Glomerular endothelial cell (primary cell): ENCODE measurements around the gene AFF2. TPM values are rescaled to one million over a fixed set of nuclear protein-coding genes. Genes with fewer than 3 reads are reported as not detected.

Experiments
- DNase-seq: peaks from one replicate; pipeline ENCODE4 v3.0.0-alpha.2; 2011; ENCODE audit warnings: low read depth, low spot score; ENCODE audit errors: extremely low read depth
- total RNA-seq: library from RNA; depleted of rRNA; stranded (reverse); fragments of >200 nt; gene quantifications from 2 replicates; pipeline ENCODE4 v1.2.3, GENCODE V29; 2015

AFF2 gene
- total RNA-seq, 1 donor from 2014 or later = 0.06 TPM

GRCh38 chrX:148909758-148910157, 409.3 kb downstream of the AFF2 start:
- no peak for DNase-seq

GRCh38 chrX:148913971-148914370, 413.6 kb downstream of the AFF2 start:
- no peak for DNase-seq

GRCh38 chrX:148914783-148915182, 414.4 kb downstream of the AFF2 start:
- no peak for DNase-seq

GRCh38 chrX:148915474-148915873, 415.1 kb downstream of the AFF2 start:
- no peak for DNase-seq

- DNase-seq = no peak
Measured at GRCh38 chrX:148917441-148917840, 417.0 kb downstream of the AFF2 start.

GRCh38 chrX:148923631-148924030, 423.2 kb downstream of the AFF2 start:
- no peak for DNase-seq

GRCh38 chrX:148926371-148926770, 426.0 kb downstream of the AFF2 start:
- no peak for DNase-seq

- no peak for DNase-seq
Measured at GRCh38 chrX:148928811-148929210, 428.4 kb downstream of the AFF2 start.

- DNase-seq = no peak
Measured at GRCh38 chrX:148929686-148930085, 429.3 kb downstream of the AFF2 start.

GRCh38 chrX:148930206-148930729, 429.9 kb downstream of the AFF2 start:
- DNase-seq = no peak

- no peak for DNase-seq
Measured at GRCh38 chrX:148933881-148934280, 433.5 kb downstream of the AFF2 start.

GRCh38 chrX:148938348-148938747, 437.9 kb downstream of the AFF2 start:
- no peak for DNase-seq

- no peak for DNase-seq
Measured at GRCh38 chrX:148940411-148940996, 440.1 kb downstream of the AFF2 start.

- DNase-seq = no peak
Measured at GRCh38 chrX:148942754-148943153, 442.3 kb downstream of the AFF2 start.

GRCh38 chrX:148947399-148947975, 447.1 kb downstream of the AFF2 start:
- no peak for DNase-seq

GRCh38 chrX:148956352-148956751, 455.9 kb downstream of the AFF2 start:
- no peak for DNase-seq

- DNase-seq = no peak
Measured at GRCh38 chrX:148958901-148959300, 458.5 kb downstream of the AFF2 start.

- DNase-seq = no peak
Measured at GRCh38 chrX:148960060-148960459, 459.6 kb downstream of the AFF2 start.

GRCh38 chrX:148961985-148962384, 461.6 kb downstream of the AFF2 start:
- DNase-seq = no peak

- DNase-seq = no peak
Measured at GRCh38 chrX:148976571-148977400, 476.4 kb downstream of the AFF2 start.

- DNase-seq = no peak
Measured at GRCh38 chrX:148979786-148980185, 479.4 kb downstream of the AFF2 start.

- DNase-seq = no peak
Measured at GRCh38 chrX:148984238-148984637, 483.8 kb downstream of the AFF2 start.
